Stimulated activated CD4-positive, alpha-beta T cell treated with anti-CD3 and anti-CD28 coated beads, TNF-alpha, amount 100 ng/mL, for 1 hour (primary cell): ENCODE data around the gene ABCB8.

Experiments used
- DNase-seq, 3 donors: peaks; one replicate each; pipeline ENCODE4 v3.0.0-alpha.2; 2020; ENCODE audit warnings: low read depth in 3 of 3, low spot score in 1 of 3

The ABCB8 gene

DNA sequence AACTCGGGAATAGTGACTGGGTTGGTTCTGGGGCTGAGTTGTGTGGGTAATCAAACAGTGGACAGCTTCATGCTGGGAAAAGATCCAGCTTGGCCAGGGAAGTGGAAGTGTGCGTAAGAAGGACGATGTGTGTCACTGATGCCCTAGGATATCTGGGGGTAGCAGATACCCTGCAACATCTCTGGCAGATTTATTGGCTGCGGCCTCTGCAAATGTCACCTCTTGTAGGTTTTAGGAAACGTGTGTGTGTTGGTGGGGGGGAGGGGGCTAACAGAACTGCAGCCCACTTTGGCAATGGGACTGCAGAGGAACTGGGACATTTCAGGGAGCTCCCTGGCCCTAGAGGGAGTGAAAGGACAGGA, 57.1 kb downstream of the ABCB8 start:
- DNase-seq = no peak

DNA sequence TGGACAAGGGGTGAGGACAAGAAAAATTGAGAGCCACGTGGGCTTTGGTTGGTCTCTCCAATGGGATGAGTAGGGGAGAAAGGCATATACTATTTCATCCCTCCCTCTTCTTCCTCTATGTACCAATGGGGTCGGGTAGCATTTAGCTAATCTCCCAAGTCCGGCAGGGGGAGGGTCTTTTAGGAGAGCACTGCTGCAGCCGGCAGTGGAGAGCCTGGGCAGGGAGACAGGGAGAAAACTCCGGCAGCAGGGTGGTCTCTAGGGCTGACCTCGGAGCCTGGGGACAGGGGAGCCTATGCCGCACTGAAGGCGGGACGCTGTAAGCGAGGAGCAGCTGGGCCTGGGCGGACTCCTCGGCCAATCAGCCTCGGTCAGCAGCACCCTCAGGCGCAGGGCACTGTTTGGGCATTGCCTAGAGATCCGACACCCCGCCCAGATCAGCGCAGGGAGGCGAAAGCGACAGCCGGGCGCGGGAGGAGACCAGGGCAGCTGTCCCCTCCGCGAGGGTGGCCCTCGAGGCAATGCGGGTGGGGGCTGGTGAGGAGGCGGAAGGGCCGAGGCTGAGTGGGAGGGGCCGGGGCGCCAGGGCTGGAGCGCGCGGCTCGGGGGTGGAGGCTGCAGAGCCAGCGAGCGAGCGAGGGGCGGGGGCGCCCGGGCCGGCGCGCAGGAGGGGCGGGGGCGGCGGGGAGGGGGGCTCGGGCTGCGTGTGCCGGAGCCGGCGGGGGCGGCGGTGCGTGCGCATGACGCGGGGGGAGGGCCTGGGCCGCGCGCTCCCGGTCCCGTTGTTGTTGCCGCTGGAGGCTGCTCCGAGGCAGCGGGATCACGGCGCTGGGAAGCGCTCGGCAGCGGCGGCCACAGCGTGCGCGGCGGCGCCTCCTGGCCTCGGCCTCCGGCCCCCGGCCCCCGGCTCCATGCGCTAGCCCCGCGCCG, 57.7 kb downstream of the ABCB8 start, which contains the start of gene AGAP3:
Gene AGAP3, plus strand, starts transcription at position 785 of the 930 bp plus-strand sequence. CDS start 267 bp downstream, outside the sequence.
- DNase-seq = peak in 1 of 3 donors; percentile 52

GRCh38 chr7:151086802-151087244, 58.6 kb downstream of the ABCB8 start:
- no peak for DNase-seq

GRCh38 chr7:151087245-151088018, 59.2 kb downstream of the ABCB8 start:
- DNase-seq = no peak

- DNase-seq = no peak
These were observed 60.0 kb downstream of the ABCB8 start for GRCh38 chr7:151088019-151088855.

DNA sequence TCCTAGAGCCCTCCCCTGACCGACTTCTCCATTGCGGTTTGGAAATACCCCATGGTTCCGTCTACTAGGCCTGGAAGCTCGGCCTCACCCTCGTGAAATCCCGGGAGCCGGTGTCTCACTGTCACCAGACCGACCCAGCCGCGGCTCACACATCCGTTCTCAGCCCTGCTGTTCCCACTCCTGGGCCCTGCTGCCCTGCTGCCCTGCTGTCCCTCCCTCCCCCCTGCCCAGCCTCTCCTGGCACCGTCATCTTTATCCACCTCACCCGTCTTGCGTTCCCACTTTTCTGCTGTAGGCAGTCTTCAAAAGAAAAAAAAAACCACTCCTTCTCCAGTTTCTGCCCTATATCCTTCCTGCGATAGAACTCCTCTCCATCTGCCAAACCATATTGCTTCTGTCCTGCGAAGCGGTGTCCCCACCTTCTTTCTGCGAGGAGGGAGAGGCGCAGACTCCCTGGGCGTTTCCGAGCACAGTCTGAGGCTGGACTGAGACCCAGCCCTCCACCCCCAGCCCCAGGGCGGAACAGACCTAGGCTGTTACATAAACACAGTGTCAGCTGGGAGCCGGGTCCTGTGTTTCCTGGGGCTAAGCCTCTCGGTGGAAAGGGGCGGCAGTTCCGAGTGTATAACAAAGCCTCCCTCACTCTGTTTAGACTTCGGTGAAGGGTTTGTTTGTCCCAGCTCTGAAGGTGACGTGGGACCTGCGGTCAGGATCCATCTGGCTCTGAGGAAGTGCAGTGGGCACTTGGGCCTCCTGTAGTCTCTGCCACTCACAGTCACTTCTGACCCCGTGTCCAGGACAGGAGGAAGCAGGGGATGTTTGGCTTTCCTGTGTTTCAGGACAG, 60.8 kb downstream of the ABCB8 start:
- no peak for DNase-seq

DNA sequence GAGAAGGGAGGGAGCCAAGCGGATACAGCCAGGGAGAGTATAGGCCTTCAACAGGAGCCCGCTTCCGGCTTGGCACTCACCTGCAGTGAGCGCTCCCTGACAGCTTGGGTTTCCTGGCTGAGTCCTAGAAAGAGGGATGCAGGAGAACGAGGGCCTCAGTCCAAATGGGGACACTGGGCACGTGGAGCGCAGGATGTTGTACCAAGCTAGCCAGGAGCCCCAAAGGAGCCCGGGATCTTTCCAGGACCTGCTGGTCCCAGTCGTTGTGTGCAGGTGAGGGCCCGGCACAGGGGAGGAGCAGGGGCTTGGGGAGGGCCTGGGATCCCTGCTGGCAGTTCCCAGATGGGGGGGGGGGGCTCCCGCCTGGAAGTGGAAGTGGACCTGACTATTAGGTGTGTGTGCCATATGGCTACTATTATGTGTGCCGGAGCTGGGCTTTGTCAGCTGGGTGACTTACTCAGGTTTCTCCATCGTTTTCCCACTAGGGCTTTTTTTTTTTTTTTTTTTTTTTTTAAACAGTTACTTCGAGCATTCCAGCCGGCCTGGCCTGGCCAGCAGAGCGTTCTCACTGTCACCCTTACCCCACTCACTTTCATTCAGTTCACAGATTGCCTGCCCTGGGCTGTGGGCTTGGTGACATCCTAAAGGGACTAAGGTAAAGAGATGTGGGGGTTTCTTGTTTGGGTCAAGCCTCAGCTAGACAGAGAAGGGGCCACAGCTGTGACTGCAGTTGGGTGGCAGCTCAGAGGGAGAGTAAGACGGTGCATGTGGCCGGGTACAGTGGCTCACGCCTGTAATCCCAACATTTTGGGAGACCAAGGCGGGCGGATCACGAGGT, 61.9 kb downstream of the ABCB8 start:
- no peak for DNase-seq

DNA sequence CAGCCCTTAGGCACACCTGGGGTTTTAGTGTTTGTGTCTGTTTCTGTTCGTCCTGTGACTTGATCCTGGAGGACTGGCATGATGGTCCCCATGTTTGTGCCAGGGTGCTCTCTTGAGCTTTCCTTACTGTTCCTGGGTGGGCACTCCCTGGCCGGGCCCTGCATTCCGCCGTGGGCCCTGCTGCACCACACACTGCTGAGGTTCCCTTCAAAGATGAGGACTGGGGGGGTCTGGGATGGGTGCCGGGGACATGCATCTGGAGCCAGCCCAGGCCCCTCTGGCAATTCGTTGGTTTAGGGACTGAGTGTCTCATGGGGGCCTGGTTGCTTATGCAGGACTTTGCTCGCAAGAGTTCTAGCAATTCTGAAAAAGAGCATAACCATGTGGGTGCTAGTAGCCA, 62.8 kb downstream of the ABCB8 start:
- DNase-seq = no peak

- DNase-seq = no peak
These were observed 63.2 kb downstream of the ABCB8 start for GRCh38 chr7:151091431-151091830.

DNA sequence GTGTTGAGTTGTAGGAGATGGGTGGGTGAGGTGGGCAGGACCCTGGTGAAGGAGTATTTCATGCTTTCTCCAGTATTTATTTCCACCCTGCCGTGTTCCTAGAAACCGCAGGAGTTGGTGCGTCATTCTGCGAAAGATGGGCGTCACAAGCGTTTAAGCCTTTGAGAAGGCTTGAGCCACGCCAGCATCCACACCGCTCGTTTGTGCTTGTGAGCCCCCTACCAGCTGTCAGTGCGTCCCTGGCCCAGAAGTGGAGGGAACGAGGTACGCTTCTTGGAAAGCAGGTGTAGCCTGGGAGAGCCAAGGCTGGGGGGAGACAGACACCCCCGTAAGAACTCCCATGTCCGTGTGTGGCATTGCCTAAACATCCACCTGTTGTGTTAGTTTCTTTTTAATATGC, 63.7 kb downstream of the ABCB8 start:
- DNase-seq = no peak

GRCh38 chr7:151093748-151094147, 65.5 kb downstream of the ABCB8 start:
- no peak for DNase-seq

DNA sequence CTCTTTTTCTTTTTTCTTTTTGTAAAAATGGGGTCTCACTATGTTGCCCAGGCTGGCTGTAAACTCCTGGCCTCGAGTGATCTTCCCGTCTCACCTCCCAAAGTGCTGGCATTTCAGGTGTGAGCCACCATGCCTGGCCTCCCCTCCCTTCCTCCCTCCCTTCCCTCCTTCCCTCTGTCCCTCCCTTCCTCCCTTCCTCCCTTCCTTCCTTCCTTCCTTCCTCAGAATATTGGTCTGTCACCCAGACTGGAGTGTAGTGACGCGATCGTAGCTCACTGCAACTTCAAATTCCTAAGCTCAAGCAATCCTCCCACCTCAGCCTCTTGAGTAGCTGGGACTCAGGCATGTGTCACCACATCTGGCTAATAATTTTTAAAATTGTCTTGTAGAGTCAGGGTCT, 66.4 kb downstream of the ABCB8 start:
- DNase-seq = no peak

DNA sequence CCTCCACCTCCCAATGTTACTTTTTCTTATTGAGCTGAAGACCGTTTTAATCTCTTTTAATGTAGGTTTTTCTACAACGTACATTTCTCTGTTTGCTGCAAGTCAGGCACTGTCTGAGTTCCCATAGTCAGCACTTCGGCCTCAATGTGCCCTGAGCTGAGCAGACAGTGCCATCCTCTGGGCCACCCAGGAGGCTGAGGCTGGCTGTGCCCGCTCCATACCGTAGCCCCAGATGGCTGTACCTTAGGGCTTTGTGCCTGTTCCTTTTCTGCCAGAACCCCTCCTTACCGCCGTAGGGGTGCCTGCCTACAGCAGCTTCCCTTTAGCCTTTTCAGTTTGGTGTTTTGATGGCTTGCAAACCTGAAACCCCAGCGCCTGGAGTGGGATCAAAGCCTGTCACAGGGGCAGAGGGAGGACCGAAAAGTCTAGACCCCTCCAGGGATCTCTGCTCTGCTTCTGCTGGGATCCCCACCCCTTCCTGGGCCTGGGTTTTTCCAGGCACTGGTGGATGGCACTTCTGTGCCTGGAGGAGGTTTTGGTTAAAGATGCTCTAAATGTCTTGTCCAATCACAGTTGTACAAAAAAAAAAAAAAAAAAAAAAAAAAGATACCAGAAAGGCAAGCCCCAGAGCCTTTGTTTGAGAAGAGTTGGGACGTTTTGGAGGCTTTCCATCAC, 67.0 kb downstream of the ABCB8 start:
- no peak for DNase-seq

- no peak for DNase-seq
These were observed 67.7 kb downstream of the ABCB8 start for GRCh38 chr7:151095828-151096475.
